ENCODE measurements around the gene PDE3A.

- TF ChIP-seq, protein P1, sequence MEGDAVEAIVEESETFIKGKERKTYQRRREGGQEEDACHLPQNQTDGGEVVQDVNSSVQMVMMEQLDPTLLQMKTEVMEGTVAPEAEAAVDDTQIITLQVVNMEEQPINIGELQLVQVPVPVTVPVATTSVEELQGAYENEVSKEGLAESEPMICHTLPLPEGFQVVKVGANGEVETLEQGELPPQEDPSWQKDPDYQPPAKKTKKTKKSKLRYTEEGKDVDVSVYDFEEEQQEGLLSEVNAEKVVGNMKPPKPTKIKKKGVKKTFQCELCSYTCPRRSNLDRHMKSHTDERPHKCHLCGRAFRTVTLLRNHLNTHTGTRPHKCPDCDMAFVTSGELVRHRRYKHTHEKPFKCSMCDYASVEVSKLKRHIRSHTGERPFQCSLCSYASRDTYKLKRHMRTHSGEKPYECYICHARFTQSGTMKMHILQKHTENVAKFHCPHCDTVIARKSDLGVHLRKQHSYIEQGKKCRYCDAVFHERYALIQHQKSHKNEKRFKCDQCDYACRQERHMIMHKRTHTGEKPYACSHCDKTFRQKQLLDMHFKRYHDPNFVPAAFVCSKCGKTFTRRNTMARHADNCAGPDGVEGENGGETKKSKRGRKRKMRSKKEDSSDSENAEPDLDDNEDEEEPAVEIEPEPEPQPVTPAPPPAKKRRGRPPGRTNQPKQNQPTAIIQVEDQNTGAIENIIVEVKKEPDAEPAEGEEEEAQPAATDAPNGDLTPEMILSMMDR (IDR thresholded peaks at IDR 0.05): no peak
- TF ChIP-seq RCOR1 (IDR thresholded peaks at IDR 0.05; ENCODE audit: low read length) (no peak), POLR2AphosphoS5 (IDR thresholded peaks at IDR 0.05; ENCODE audit: low read depth, low read length) (no peak), YY1 (IDR thresholded peaks at IDR 0.05; ENCODE audit: low read depth) (no peak), JUND (IDR thresholded peaks at IDR 0.05) (no peak), FOSL2 (IDR thresholded peaks at IDR 0.05; ENCODE audit: borderline replicate concordance, low read depth) (no peak), TEAD4 (IDR thresholded peaks at IDR 0.05; ENCODE audit: borderline replicate concordance, insufficient read depth) (no peak)
These were observed 85.5 kb downstream of the PDE3A start for GRCh38 chr12:20453756-20454310.

All from SK-N-SH (cell line).